ENCODE measurements around the gene ARF1. TPM values are rescaled to one million over a fixed set of nuclear protein-coding genes. Genes with fewer than 3 reads are reported as not detected.
A peak's percentile ranks its signal among the peaks of the same experiment; 100 is the strongest.

Gene ARF1
- total and polyA plus RNA-seq, 10 of the 15 experiments (the other 5 are each of a cell fraction or from before 2014, with no cell fraction given) = 48.4 to 508 (median 283) TPM

GRCh38 chr1:228090613-228091081 lies 8.1 kb downstream of the ARF1 start:
- CTCF ChIA-PET = interaction anchor here (1.3 to 2.5 kb wide), 2 partner anchors 89 to 91 kb away, joined by 3 to 13 read pairs; no protein-coding TSS in a partner anchor
- Histone ChIP-seq H3K4me3 (no peak overlapping the region), H3K27me3 (replicated peaks in 1 of 2; ENCODE audit: control insufficient read depth in 2 of 2, insufficient read depth in 2 of 2, low read length in 1 of 2) (no peaks in the 10 kb centered on the region), H2AFZ (ENCODE audit: control insufficient read depth, low read depth, low read length) (no peak overlapping the region), H3K27ac (ENCODE audit: control insufficient read depth, insufficient read depth) (no peak overlapping the region), H3K4me1 (ENCODE audit: control insufficient read depth, insufficient read depth, low read length) (peaks cover 48% of the 10 kb centered on the region), H3K9ac (ENCODE audit: control insufficient read depth, insufficient read depth, low read length) (no peak overlapping the region), H3K9me3 (replicated peaks; ENCODE audit: control insufficient read depth, insufficient read depth, low read length) (peaks cover 26% of the 10 kb centered on the region; the same call in 2 of the 3 replicates), H3K79me2 (ENCODE audit: control insufficient read depth, insufficient read depth, low read length) (peaks cover 100% of the 10 kb centered on the region), H3K36me3 (ENCODE audit: control insufficient read depth in 2 of 2, insufficient read depth in 2 of 2, low read length in 1 of 2) (peaks cover 16 to 26% of the 10 kb centered on the region in 2 experiments; a peak in 3 of 4 replicates), H3K4me2 (ENCODE audit: control insufficient read depth, insufficient read depth) (peak overlapping the region; percentile 77; the same call in 1 of the 2 replicates), H4K20me1 (ENCODE audit: control insufficient read depth, insufficient read depth) (peaks cover 71% of the 10 kb centered on the region)
- RAD21 ChIA-PET (ENCODE audit: unreplicated experiment) = interaction anchor here (1.4 kb wide), 1 partner anchor 11 kb away, joined by 3 read pairs; no protein-coding TSS in a partner anchor
- SMC1A ChIA-PET (ENCODE audit: uncharacterized antibody, unreplicated experiment) = interaction anchor here (0.8 kb wide), 1 partner anchor 45 kb away, joined by 3 read pairs; no protein-coding TSS in a partner anchor
- no TSS peak for BruUV-seq (replicated peaks)
- POLR2A ChIA-PET = no interaction called here
- DNase-seq (ENCODE audit: low read depth, low spot score) = no peak
- no peak for FAIRE-seq
- in situ Hi-C loops (cut with MboI) (no loop called here), intact Hi-C loops (cut with micrococcal nuclease; ENCODE audit: unreplicated experiment) (no loop called here)
- WGBS (ENCODE audit: insufficient coverage, insufficient replicate concordance, low lambda C conversion rate, missing lambda C conversion rate) = 15% methylated on average over 2 of the region's 2 CpGs
- peak; percentile 28 for ATAC-seq
- TF ChIP-seq NBN (IDR thresholded peaks at IDR 0.05) = no peak
- no peak for TF ChIP-seq RFX5 (IDR thresholded peaks at IDR 0.05; ENCODE audit: low read depth, low read length)
- TF ChIP-seq TCF3 (IDR thresholded peaks at IDR 0.05; ENCODE audit: borderline replicate concordance, insufficient read depth, low read depth, low read length) = no peak
- peak; percentile 78 for TF ChIP-seq NR2F1 (conservative IDR thresholded peaks at IDR 0.05)
- no peak for TF ChIP-seq MYC (IDR thresholded peaks at IDR 0.05; ENCODE audit: insufficient read depth, insufficient read length, insufficient replicate concordance, low read length, severe bottlenecking)
- TF ChIP-seq HDGF (IDR thresholded peaks at IDR 0.05) = no peak
- TF ChIP-seq EGR1 (IDR thresholded peaks at IDR 0.05; ENCODE audit: borderline replicate concordance in 1 of 2, low read depth in 2 of 2, low read length in 2 of 2) = no peak
- TF ChIP-seq ASH2L (IDR thresholded peaks at IDR 0.05; ENCODE audit: borderline replicate concordance, low read depth) = no peak
- TF ChIP-seq ZBTB33 (IDR thresholded peaks at IDR 0.05) = no peak
- no peak for TF ChIP-seq ZBTB40 (IDR thresholded peaks at IDR 0.05; ENCODE audit: borderline replicate concordance)
- 0 out of 2 replicates have a peak, but pooled peaks have one; percentile 24 for TF ChIP-seq TCF12 (IDR thresholded peaks at IDR 0.05; ENCODE audit: low read depth, low read length)
- TF ChIP-seq CHD1 (IDR thresholded peaks at IDR 0.05; ENCODE audit: low read depth, low read length) = no peak
- no peak for TF ChIP-seq ZNF24 (IDR thresholded peaks at IDR 0.05)
- peak; percentile 63 for TF ChIP-seq MXI1 (IDR thresholded peaks at IDR 0.05; ENCODE audit: low read depth, low read length)
- TF ChIP-seq MYB (IDR thresholded peaks at IDR 0.05; ENCODE audit: borderline replicate concordance, low read depth, low read length) = no peak
- TF ChIP-seq RBBP5 (conservative IDR thresholded peaks at IDR 0.05) = no peak
- TF ChIP-seq CBX3 (IDR thresholded peaks at IDR 0.05; ENCODE audit: borderline replicate concordance, low read depth) = no peak
- TF ChIP-seq BCL3 (IDR thresholded peaks at IDR 0.05; ENCODE audit: borderline replicate concordance, insufficient read depth, low read depth, low read length, poor library complexity, severe bottlenecking) = no peak

All from GM12878 (cell line).